Measurements from ENCODE around the gene TAF1B.

Gene TAF1B

GRCh38 chr2:9843229-9844035 lies at the start of gene TAF1B:
Gene TAF1B, plus strand, starts transcription at chr2:9843474. Its CDS starts 68 bp downstream, at chr2:9843542.
- DNase-seq: peak; percentile 99

GRCh38 chr2:9793918-9794717 lies 49.2 kb upstream of the TAF1B start:
- no peak for DNase-seq

- no peak for DNase-seq
Measured at GRCh38 chr2:9795071-9795470, 48.2 kb upstream of the TAF1B start.

GRCh38 chr2:9796056-9797010 lies 46.9 kb upstream of the TAF1B start:
- DNase-seq: peak; percentile 28

- DNase-seq: no peak
Measured at GRCh38 chr2:9797086-9797485, 46.2 kb upstream of the TAF1B start.

GRCh38 chr2:9797681-9798556 lies 45.4 kb upstream of the TAF1B start:
- DNase-seq: no peak

- no peak for DNase-seq
Measured at GRCh38 chr2:9799011-9799596, 44.2 kb upstream of the TAF1B start.

GRCh38 chr2:9799729-9800632 lies 43.3 kb upstream of the TAF1B start:
- peak; percentile 87 for DNase-seq

- no peak for DNase-seq
Measured at GRCh38 chr2:9800639-9800974, 42.7 kb upstream of the TAF1B start.

GRCh38 chr2:9800975-9801726 lies 42.1 kb upstream of the TAF1B start:
- DNase-seq: no peak

GRCh38 chr2:9802576-9802993 lies 40.7 kb upstream of the TAF1B start:
- no peak for DNase-seq

GRCh38 chr2:9803023-9803805 lies 40.1 kb upstream of the TAF1B start:
- DNase-seq: no peak

GRCh38 chr2:9805435-9806297 lies 37.6 kb upstream of the TAF1B start:
- DNase-seq: peak; percentile 76

GRCh38 chr2:9806298-9806610 lies 37.0 kb upstream of the TAF1B start:
- DNase-seq: no peak

- no peak for DNase-seq
Measured at GRCh38 chr2:9806656-9807055, 36.6 kb upstream of the TAF1B start.

- no peak for DNase-seq
Measured at GRCh38 chr2:9807056-9807455, 36.2 kb upstream of the TAF1B start.

- no peak for DNase-seq
Measured at GRCh38 chr2:9807555-9808305, 35.5 kb upstream of the TAF1B start.
